ENCODE measurements around the gene TLL1.

DNA sequence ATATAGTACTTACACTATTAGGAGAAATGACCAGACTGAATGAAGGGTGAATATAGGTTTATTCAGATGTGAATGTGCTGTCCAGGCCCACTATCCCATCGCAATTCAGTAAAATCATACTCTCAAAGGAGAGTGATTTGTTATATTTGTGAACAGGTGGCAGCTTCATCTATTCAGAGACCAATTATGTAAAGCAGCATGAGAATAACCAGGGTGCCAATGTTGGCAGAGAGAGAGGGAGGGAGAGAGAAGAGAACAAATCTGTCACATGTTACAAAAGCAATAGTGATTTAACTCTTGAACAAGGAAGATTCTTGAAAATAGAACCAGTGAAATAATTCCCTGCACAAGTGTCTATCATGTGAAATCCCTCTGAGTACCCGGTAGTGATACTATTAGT lies 38.9 kb upstream of the TLL1 start:
- TF ChIP-seq, protein P1, sequence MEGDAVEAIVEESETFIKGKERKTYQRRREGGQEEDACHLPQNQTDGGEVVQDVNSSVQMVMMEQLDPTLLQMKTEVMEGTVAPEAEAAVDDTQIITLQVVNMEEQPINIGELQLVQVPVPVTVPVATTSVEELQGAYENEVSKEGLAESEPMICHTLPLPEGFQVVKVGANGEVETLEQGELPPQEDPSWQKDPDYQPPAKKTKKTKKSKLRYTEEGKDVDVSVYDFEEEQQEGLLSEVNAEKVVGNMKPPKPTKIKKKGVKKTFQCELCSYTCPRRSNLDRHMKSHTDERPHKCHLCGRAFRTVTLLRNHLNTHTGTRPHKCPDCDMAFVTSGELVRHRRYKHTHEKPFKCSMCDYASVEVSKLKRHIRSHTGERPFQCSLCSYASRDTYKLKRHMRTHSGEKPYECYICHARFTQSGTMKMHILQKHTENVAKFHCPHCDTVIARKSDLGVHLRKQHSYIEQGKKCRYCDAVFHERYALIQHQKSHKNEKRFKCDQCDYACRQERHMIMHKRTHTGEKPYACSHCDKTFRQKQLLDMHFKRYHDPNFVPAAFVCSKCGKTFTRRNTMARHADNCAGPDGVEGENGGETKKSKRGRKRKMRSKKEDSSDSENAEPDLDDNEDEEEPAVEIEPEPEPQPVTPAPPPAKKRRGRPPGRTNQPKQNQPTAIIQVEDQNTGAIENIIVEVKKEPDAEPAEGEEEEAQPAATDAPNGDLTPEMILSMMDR (IDR thresholded peaks at IDR 0.05), result no peak
- TF ChIP-seq POLR2AphosphoS5 (IDR thresholded peaks at IDR 0.05; ENCODE audit: insufficient read depth in 1 of 2, low read depth in 1 of 2), result no peak

Data from vagina (tissue), 2 donors.